Brain microvascular endothelial cell (primary cell): ENCODE data around the gene HLA-DRA.

Source experiments
- DNase-seq: peaks from one replicate; pipeline ENCODE4 v3.0.0-alpha.2; 2020
- H3K27ac ChIP-seq: fragments of 250-450 bp; sonication (Bioruptor Pico); 2 replicates; pipeline ENCODE4 v1.5.1; 2020; ENCODE audit warnings: mild to moderate bottlenecking, moderate library complexity
- H3K27me3 ChIP-seq: fragments of 250-450 bp; sonication (Bioruptor Pico); replicated peaks from 2 replicates; pipeline ENCODE4 v1.5.1; 2020; ENCODE audit warnings: mild to moderate bottlenecking
- H3K36me3 ChIP-seq: fragments of 250-450 bp; sonication (Bioruptor Pico); replicated peaks from 2 replicates; pipeline ENCODE4 v1.5.1; 2020; ENCODE audit warnings: mild to moderate bottlenecking
- H3K4me3 ChIP-seq: 2 replicates; pipeline ENCODE4 v1.5.1; 2011; ENCODE audit warnings: low read depth, mild to moderate bottlenecking, control low read depth, low read length, moderate library complexity
- CTCF ChIP-seq: IDR thresholded peaks from 2 replicates; pipeline ENCODE4 v1.5.1; 2011; ENCODE audit warnings: low read depth, mild to moderate bottlenecking, moderate library complexity, low read length, control low read depth, inconsistent platforms; ENCODE audit errors: missing control alignments
- in situ Hi-C: cut with HindIII; loops from 2 replicates; pipeline ENCODE4 v1.10.0; 2017; ENCODE audit warnings: low sequenced_read_pairs, low pct_ligation_motif_present

HLA-DRA gene

GRCh38 chr6:32475392-32476206 lies 35.9 kb downstream of the HLA-DRA start:
- no peak for TF ChIP-seq CTCF
- no peak overlapping the region for H3K27ac ChIP-seq
- H3K36me3 ChIP-seq: no peaks in the 10 kb centered on the region
- no peak for DNase-seq
- in situ Hi-C loops: no loop called here
- no peak overlapping the region for H3K4me3 ChIP-seq
- H3K27me3 ChIP-seq: no peaks in the 10 kb centered on the region

DNA sequence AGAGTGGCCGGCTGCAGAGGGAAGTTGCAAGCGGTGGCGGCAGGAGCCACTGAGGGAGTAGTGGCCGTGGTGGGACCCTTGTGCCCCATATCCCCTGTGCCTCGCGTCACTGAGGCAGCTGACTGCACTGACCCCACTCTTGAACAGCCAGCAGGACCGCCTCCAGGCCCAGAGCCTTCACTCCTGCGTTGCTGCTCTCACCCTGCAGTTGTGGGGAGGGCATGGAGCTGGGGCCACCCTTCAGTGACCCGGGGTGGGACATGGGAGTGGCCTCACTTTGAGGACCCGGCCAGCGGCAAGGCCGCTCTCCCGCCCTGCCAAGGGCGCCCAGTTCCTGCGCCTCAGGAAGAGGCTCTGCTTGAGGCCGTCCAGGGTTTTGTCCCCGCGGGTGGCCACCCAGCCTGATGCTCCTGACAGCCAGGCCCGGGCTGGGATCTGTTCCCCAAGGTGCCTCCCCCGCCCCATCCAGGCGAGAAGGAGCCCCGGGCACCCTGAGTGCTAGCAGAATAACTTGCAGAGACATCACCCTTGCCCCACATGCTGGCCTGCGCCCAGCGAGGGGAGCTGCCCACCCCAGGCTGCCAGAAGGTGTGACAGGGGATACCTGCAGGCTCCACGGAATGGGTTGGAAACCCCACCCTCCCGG lies 44.4 kb downstream of the HLA-DRA start:
- TF ChIP-seq CTCF: no peak
- no peak overlapping the region for H3K27ac ChIP-seq
- DNase-seq: no peak
- in situ Hi-C loops: no loop called here
- H3K4me3 ChIP-seq: no peak overlapping the region
- no peaks in the 10 kb centered on the region for H3K27me3 ChIP-seq
- H3K36me3 ChIP-seq: no peaks in the 10 kb centered on the region

GRCh38 chr6:32484614-32484998 lies 44.9 kb downstream of the HLA-DRA start:
- no peak overlapping the region for H3K27ac ChIP-seq
- H3K27me3 ChIP-seq: no peaks in the 10 kb centered on the region
- in situ Hi-C loops: no loop called here
- no peak overlapping the region for H3K4me3 ChIP-seq
- no peaks in the 10 kb centered on the region for H3K36me3 ChIP-seq
- TF ChIP-seq CTCF: no peak
- no peak for DNase-seq

DNA sequence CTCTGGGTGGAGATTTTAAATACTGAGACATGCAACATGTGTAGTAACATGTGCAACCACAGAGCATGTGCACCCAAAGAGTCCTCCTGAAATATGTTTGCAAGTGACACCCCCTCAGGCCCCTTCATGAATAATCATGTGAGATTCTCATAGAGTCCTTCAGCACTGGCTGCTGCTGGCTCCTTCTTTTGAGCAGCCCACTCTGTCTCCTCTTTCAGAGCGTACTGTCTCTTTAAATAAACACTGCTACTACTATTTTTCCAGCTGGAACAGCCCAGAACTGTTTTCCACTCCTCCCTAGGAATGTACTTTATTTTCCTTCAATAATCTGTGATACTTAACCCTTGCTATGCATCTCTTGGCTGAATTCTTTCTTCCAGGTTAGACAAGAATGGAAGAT lies 48.4 kb downstream of the HLA-DRA start:
- no peaks in the 10 kb centered on the region for H3K27me3 ChIP-seq
- in situ Hi-C loops: no loop called here
- TF ChIP-seq CTCF: no peak

DNA sequence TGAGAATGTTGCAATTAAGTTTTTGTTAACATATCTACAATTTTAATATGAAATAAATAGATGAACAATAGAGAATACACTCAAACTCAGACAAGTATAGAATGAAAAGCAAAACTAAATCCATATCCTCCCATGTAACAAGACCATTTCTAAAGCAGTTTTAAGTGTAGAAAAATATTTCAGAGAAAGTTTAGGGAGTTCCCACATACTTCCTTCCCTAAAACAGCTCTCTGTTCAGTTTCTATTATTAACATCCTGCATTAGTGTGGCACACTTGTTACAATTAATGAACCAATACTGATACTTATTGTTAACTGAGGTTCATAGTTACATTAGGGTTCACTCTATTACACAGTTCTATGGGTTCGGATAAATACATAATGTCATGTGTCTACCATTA lies 52.0 kb downstream of the HLA-DRA start:
- TF ChIP-seq CTCF: no peak
- Histone ChIP-seq H3K4me3 (no peak overlapping the region), H3K27me3 (no peaks in the 10 kb centered on the region), H3K36me3 (no peaks in the 10 kb centered on the region), H3K27ac (no peak overlapping the region)
- no peak for DNase-seq
- in situ Hi-C loops: no loop called here

More for the DNA sequence above, 48.4 kb downstream of the HLA-DRA start:
- H3K36me3 ChIP-seq: no peaks in the 10 kb centered on the region
- DNase-seq: no peak
- no peak overlapping the region for H3K4me3 ChIP-seq
- H3K27ac ChIP-seq: no peak overlapping the region
